ENCODE results near the gene TNFRSF14.

GRCh38 chr1:2611621-2612437 lies 55.7 kb downstream of the TNFRSF14 start:
- TF ChIP-seq POLR2A (IDR thresholded peaks at IDR 0.05) (no peak), CTCF (IDR thresholded peaks at IDR 0.05 in 4 of 5, conservative IDR thresholded peaks at IDR 0.05 in 1 of 5) (no peak)
